SK-N-SH (cell line): Measurements from ENCODE around the gene RAD51B.

Experiments used
- CTCF ChIP-seq: fragments of 200-600 bp; sonication (generic); IDR thresholded peaks from 2 replicates; pipeline ENCODE4 v1.6.1; 2017; ENCODE audit warnings: antibody characterized with exemption, mild to moderate bottlenecking, moderate library complexity
- ELF1 ChIP-seq: IDR thresholded peaks from 2 replicates; pipeline ENCODE4 v1.4.0; 2012
- EZH2phosphoT487 ChIP-seq: fragments of 200-600 bp; sonication (generic); IDR thresholded peaks from 2 replicates; pipeline ENCODE4 v1.6.1; 2017; ENCODE audit warnings: low read depth, mixed run types, mild to moderate bottlenecking, antibody characterized with exemption, moderate library complexity, borderline replicate concordance
- FOXJ3 ChIP-seq: sonication (generic); formaldehyde crosslinking; IDR thresholded peaks from 2 replicates; pipeline ENCODE4 v1.5.1; 2020; ENCODE audit warnings: mild to moderate bottlenecking, missing genetic modification reagents
- GABPA ChIP-seq: IDR thresholded peaks from 2 replicates; pipeline ENCODE4 v1.4.0; 2012; ENCODE audit warnings: low read depth, mild to moderate bottlenecking
- JUND ChIP-seq: IDR thresholded peaks from 2 replicates; pipeline ENCODE4 v1.4.0; 2012
- SIN3A ChIP-seq: IDR thresholded peaks from 2 replicates; pipeline ENCODE4 v1.6.1; 2012; ENCODE audit warnings: low read depth, mild to moderate bottlenecking, low read length, moderate library complexity, borderline replicate concordance
- TEAD4 ChIP-seq: IDR thresholded peaks from 2 replicates; pipeline ENCODE4 v1.4.0; 2012; ENCODE audit warnings: mild to moderate bottlenecking, borderline replicate concordance; ENCODE audit not compliant: insufficient read depth

- TF ChIP-seq GABPA (no peak), SIN3A (no peak), TEAD4 (no peak), CTCF (no peak), JUND (no peak), EZH2phosphoT487 (no peak), ELF1 (no peak), FOXJ3 (CRISPR knock-in tag) (no peak)
These were observed 339.1 kb downstream of the RAD51B start for GRCh38 chr14:68158640-68159039.
